Neural progenitor cell (in vitro differentiated cells): ENCODE data around the gene TMEM120B.

Experiments used
- EZH2 ChIP-seq: fragments of 200-600 bp; sonication (generic); IDR thresholded peaks from 2 replicates; pipeline ENCODE4 v1.6.1; 2017; ENCODE audit warnings: antibody characterized with exemption, mild to moderate bottlenecking, moderate library complexity
- EZH2phosphoT487 ChIP-seq: fragments of 200-600 bp; sonication (generic); IDR thresholded peaks from 2 replicates; pipeline ENCODE4 v1.6.1; 2017; ENCODE audit warnings: antibody characterized with exemption
- TF ChIP-seq, protein P1 (sequence below): fragments of 200-600 bp; sonication (generic); IDR thresholded peaks from 2 replicates; pipeline ENCODE4 v1.5.1; 2017; ENCODE audit warnings: antibody characterized with exemption, mild to moderate bottlenecking

DNA sequence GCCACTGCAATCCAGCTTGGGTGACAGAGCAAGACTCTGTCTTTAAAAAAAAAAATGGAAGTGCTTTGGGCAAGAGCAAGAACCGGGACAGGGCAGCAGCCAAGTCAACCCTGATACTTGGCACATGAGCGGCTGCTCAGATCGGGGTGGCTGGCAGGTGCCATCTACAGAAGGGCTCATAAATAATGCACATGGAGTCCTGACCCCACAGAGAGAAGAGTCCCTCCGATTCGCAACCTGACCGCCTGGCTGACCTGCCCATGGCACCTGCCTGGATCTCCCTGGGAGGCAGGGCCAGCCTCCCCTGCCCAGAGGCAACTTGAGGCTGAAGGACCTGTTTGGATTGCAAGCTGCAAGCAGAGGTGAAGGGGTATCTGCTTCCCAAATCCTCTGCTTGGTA is 9.6 kb upstream of the TMEM120B start:
- TF ChIP-seq, protein P1, sequence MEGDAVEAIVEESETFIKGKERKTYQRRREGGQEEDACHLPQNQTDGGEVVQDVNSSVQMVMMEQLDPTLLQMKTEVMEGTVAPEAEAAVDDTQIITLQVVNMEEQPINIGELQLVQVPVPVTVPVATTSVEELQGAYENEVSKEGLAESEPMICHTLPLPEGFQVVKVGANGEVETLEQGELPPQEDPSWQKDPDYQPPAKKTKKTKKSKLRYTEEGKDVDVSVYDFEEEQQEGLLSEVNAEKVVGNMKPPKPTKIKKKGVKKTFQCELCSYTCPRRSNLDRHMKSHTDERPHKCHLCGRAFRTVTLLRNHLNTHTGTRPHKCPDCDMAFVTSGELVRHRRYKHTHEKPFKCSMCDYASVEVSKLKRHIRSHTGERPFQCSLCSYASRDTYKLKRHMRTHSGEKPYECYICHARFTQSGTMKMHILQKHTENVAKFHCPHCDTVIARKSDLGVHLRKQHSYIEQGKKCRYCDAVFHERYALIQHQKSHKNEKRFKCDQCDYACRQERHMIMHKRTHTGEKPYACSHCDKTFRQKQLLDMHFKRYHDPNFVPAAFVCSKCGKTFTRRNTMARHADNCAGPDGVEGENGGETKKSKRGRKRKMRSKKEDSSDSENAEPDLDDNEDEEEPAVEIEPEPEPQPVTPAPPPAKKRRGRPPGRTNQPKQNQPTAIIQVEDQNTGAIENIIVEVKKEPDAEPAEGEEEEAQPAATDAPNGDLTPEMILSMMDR, result no peak
- TF ChIP-seq EZH2 (no peak), EZH2phosphoT487 (no peak)
